SK-N-SH (cell line): ENCODE measurements around the gene PCBP3. TPM values are rescaled to one million over a fixed set of nuclear protein-coding genes. Genes with fewer than 3 reads are reported as not detected.

Source experiments
- CTCF ChIA-PET: fragments of 300-600, 350-600 bp; formaldehyde crosslinking; extraction: SDS; loops from one replicate; lab custom pipeline; 2021; lab: Yijun Ruan, JAX
- POLR2A ChIA-PET: fragments of 350-600 bp; sonication (Branson Sonifier 250); formaldehyde crosslinking; extraction: SDS; loops from one replicate; lab custom pipeline; 2020; ENCODE audit warnings: antibody characterized with exemption, inconsistent platforms; lab: Yijun Ruan, JAX
- DNase-seq: peaks from one replicate; pipeline ENCODE4 v3.0.0; 2012
- H2AFZ ChIP-seq: fragments of 200-600 bp; sonication (generic); 2 replicates; pipeline ENCODE4 v1.8.1; 2016; ENCODE audit warnings: antibody characterized with exemption, mild to moderate bottlenecking, low read depth
- H3F3A ChIP-seq: fragments of 200-600 bp; sonication (generic); replicated peaks from 2 replicates; pipeline ENCODE3; 2016; ENCODE audit warnings: antibody characterized with exemption, mild to moderate bottlenecking; ENCODE audit not compliant: insufficient read depth
- H3K27ac ChIP-seq, 2 experiments: fragments of 200-500 bp in 1 of 2; fragments of 200-600 bp in 1 of 2; sonication (Bioruptor generic) in 1 of 2; sonication (generic), shearing (Covaris generic) in 1 of 2; 2 replicates each; pipeline versions ENCODE4 v1.5.1 to v1.6.1; 2014 to 2016; ENCODE audit warnings: low read depth in 2 of 2, inconsistent platforms in 1 of 2, low read length in 1 of 2, mild to moderate bottlenecking in 1 of 2, mixed read lengths in 1 of 2
- H3K27me3 ChIP-seq: fragments of 200-600 bp; sonication (generic), shearing (Covaris generic); 2 replicates; pipeline ENCODE4 v1.6.1; 2016; ENCODE audit warnings: mixed run types; ENCODE audit not compliant: insufficient read depth
- H3K36me3 ChIP-seq, 2 experiments: fragments of 200-500 bp in 1 of 2; fragments of 200-600 bp in 1 of 2; sonication (Bioruptor generic) in 1 of 2; sonication (generic) in 1 of 2; replicated peaks in 1 of 2; 2 replicates each; pipeline versions ENCODE3 to v1.5.1; 2014 to 2016; ENCODE audit warnings: low read length in 1 of 2, mild to moderate bottlenecking in 1 of 2; ENCODE audit not compliant: insufficient read depth in 2 of 2, control insufficient read depth in 1 of 2
- H3K4me1 ChIP-seq, 2 experiments: fragments of 200-500 bp in 1 of 2; fragments of 200-600 bp in 1 of 2; sonication (Bioruptor generic) in 1 of 2; sonication (generic), shearing (Covaris generic) in 1 of 2; 2 replicates each; pipeline versions ENCODE4 v1.5.1 to v1.6.1; 2014 to 2016; ENCODE audit warnings: low read depth in 1 of 2, low read length in 1 of 2, mixed run types in 1 of 2; ENCODE audit not compliant: insufficient read depth in 2 of 2, control insufficient read depth in 1 of 2
- H3K4me2 ChIP-seq: fragments of 200-600 bp; sonication (generic), shearing (Covaris generic); 2 replicates; pipeline ENCODE4 v1.6.1; 2017; ENCODE audit warnings: mixed run types
- H3K4me3 ChIP-seq, 2 experiments: fragments of 200-500 bp in 1 of 2; fragments of 200-600 bp in 1 of 2; sonication (Bioruptor generic) in 1 of 2; sonication (generic), shearing (Covaris generic) in 1 of 2; 2 replicates each; pipeline versions ENCODE4 v1.5.1 to v1.8.1; 2014 to 2016; ENCODE audit warnings: low read depth in 2 of 2, inconsistent platforms in 1 of 2, low read length in 1 of 2, mild to moderate bottlenecking in 1 of 2, mixed read lengths in 1 of 2, moderate library complexity in 1 of 2
- H3K79me2 ChIP-seq: fragments of 200-600 bp; sonication (generic); 2 replicates; pipeline ENCODE4 v1.8.1; 2017; ENCODE audit warnings: mild to moderate bottlenecking; ENCODE audit not compliant: insufficient read depth
- H3K9ac ChIP-seq: fragments of 200-600 bp; sonication (generic); 2 replicates; pipeline ENCODE4 v1.6.1; 2017; ENCODE audit warnings: mixed run types
- H3K9me2 ChIP-seq: fragments of 200-600 bp; sonication (generic); 2 replicates; pipeline ENCODE4 v1.6.1; 2017; ENCODE audit warnings: mixed run types
- H3K9me3 ChIP-seq: fragments of 200-600 bp; sonication (generic); 2 replicates; pipeline ENCODE4 v1.6.1; 2017; ENCODE audit warnings: mixed run types, mild to moderate bottlenecking, moderate library complexity
- H4K20me1 ChIP-seq: fragments of 200-600 bp; sonication (generic); 2 replicates; pipeline ENCODE4 v1.6.1; 2017; ENCODE audit warnings: mild to moderate bottlenecking, mixed run types; ENCODE audit not compliant: insufficient read depth
- CHD2 ChIP-seq: fragments of 150-350 bp; IDR thresholded peaks from 2 replicates; pipeline ENCODE4 v1.6.1; 2018; ENCODE audit warnings: low read length; ENCODE audit not compliant: partially characterized antibody
- FOXM1 ChIP-seq: IDR thresholded peaks from 2 replicates; pipeline ENCODE4 v1.4.0; 2012; ENCODE audit warnings: low read depth, mild to moderate bottlenecking
- GABPA ChIP-seq: IDR thresholded peaks from 2 replicates; pipeline ENCODE4 v1.4.0; 2012; ENCODE audit warnings: low read depth, mild to moderate bottlenecking
- GATA2 ChIP-seq: sonication (generic); formaldehyde crosslinking; IDR thresholded peaks from 2 replicates; pipeline ENCODE4 v1.5.0; 2020; ENCODE audit warnings: mild to moderate bottlenecking, missing genetic modification reagents
- IRF3 ChIP-seq: fragments of 150-350 bp; IDR thresholded peaks from 2 replicates; pipeline ENCODE4 v1.6.1; 2016; ENCODE audit warnings: mild to moderate bottlenecking, low read depth, low read length
- MXI1 ChIP-seq: IDR thresholded peaks from 2 replicates; pipeline ENCODE4 v1.6.1; 2012; ENCODE audit warnings: mild to moderate bottlenecking, low read depth, low read length, improper control_type of control experiment
- NFIC ChIP-seq: IDR thresholded peaks from 2 replicates; pipeline ENCODE4 v1.4.0; 2012; ENCODE audit warnings: borderline replicate concordance
- POLR2AphosphoS5 ChIP-seq: IDR thresholded peaks from 2 replicates; pipeline ENCODE4 v1.6.1; 2012; ENCODE audit warnings: low read depth, low read length
- RAD21 ChIP-seq: IDR thresholded peaks from 2 replicates; pipeline ENCODE4 v1.6.1; 2012; ENCODE audit warnings: mild to moderate bottlenecking, low read length
- RXRA ChIP-seq: IDR thresholded peaks from 2 replicates; pipeline ENCODE4 v1.4.0; 2012; ENCODE audit warnings: low read depth, mild to moderate bottlenecking, borderline replicate concordance
- SMC3 ChIP-seq: IDR thresholded peaks from 2 replicates; pipeline ENCODE4 v1.6.1; 2012; ENCODE audit warnings: low read depth, low read length, improper control_type of control experiment
- TCF12 ChIP-seq: IDR thresholded peaks from 2 replicates; pipeline ENCODE4 v1.4.0; 2012
- YY1 ChIP-seq: IDR thresholded peaks from 2 replicates; pipeline ENCODE4 v1.4.0; 2012; ENCODE audit warnings: low read depth, mild to moderate bottlenecking
- WGBS: methylation state at CpG from one replicate; pipeline ENCODE4 v1.1.6; 2017; ENCODE audit warnings: low lambda C conversion rate; 5-methylcytosine and 5-hydroxymethylcytosine counted together
- polyA plus RNA-seq, 3 experiments: library from polyadenylated mRNA; depleted of rRNA; stranded (reverse); fragments of >200 nt; gene quantifications; 2 replicates each; pipeline ENCODE4 v1.2.3, GENCODE V29; 2012
- TF ChIP-seq, protein P1 (sequence below): IDR thresholded peaks from 2 replicates; pipeline ENCODE4 v1.4.0; 2012; ENCODE audit warnings: low read depth, borderline replicate concordance
- TF ChIP-seq, protein P2 (sequence below): fragments of 150-350 bp; IDR thresholded peaks from 2 replicates; pipeline ENCODE4 v1.6.1; 2017; ENCODE audit warnings: antibody characterized with exemption, low read length, low read depth, borderline replicate concordance
- TF ChIP-seq, protein P3 (sequence below): IDR thresholded peaks from 2 replicates; pipeline ENCODE4 v1.6.1; 2012; ENCODE audit warnings: mild to moderate bottlenecking, low read depth, low read length, moderate library complexity
- TF ChIP-seq, protein P4 (sequence below): fragments of 200-600 bp; sonication (generic); IDR thresholded peaks from 2 replicates; pipeline ENCODE4 v1.6.1; 2017; ENCODE audit warnings: antibody characterized with exemption, mild to moderate bottlenecking, moderate library complexity

PCBP3 gene
- polyA plus RNA-seq, 1 of the 3 experiments (the other 2 are of a cell fraction) = 9.5 TPM

DNA sequence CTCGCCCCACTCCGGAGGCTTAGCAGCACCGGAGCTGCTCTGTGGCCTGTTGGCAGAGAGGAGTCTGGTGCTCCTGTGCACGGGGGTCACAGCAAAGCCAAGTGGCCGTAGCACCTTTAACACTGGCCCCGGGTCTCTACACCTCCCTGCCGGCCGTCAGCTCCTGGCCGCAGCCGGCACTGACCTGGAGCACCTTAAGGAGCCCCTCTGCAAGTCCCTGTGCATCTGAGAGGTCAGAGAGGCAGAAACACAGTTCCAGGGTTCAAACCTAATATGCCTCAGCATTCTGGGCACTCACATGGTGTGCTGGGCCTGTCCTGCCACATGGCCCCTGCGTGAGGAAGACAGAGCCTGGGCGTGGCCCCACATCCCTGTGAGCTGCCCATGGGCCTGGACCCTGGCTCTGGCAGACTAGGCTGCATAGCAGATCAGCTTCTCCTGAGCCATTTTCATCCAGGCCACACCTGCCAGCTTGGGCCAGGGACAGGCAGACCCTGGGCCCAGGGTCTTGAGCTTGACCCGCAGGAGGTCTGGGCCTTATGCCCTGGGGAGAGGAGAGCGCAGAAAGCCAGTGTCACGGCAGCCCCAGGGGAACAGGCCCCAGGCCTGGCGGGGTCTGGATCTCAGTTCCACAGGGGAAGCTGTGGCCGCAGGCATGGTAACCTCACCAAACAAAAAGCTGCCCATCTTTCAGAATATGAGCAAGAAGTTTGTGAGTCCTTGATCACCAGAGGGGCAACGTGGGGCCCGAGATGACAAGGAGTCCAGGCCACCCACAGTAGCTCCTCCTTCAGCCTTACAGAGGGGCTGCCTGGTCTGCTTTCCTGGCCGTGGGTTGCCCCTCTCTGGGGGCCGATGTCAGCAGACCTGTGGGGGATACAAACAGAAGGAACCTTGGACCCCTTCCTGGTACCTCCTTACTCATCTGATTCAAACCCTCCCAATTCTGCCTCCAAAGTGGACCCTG is 192.1 kb downstream of the PCBP3 start:
- Histone ChIP-seq H3K9me3 (no peaks in the 10 kb centered on the region; the same call in 1 of the 2 replicates), H3K27ac (peak overlapping the region in 1 of 2 experiments; percentile 67; a peak in 1 of 4 replicates), H3F3A (no peaks in the 10 kb centered on the region), H3K36me3 (no peaks in the 10 kb centered on the region), H3K27me3 (no peaks in the 10 kb centered on the region), H3K4me3 (no peak overlapping the region), H2AFZ (no peak overlapping the region), H3K79me2 (no peaks in the 10 kb centered on the region), H3K4me2 (no peak overlapping the region), H3K4me1 (peaks cover 0 to 47% of the 10 kb centered on the region in 2 experiments; a peak in 1 of 4 replicates), H3K9ac (no peak overlapping the region), H3K9me2 (no peaks in the 10 kb centered on the region), H4K20me1 (no peaks in the 10 kb centered on the region)
- TF ChIP-seq MXI1 (peak; percentile 38; the same call in 1 of the 2 replicates), RXRA (no peak)
- CTCF ChIA-PET = interaction anchor here (1.3 to 2.2 kb wide), 3 partner anchors 14 to 280 kb away, joined by 5 to 7 read pairs (median 6); no protein-coding TSS in a partner anchor
- peak; percentile 59 for DNase-seq
- POLR2A ChIA-PET = interaction anchor here (1.3 kb wide), 1 partner anchor 58 kb away, joined by 5 read pairs; no protein-coding TSS in a partner anchor
- WGBS = 94% methylated on average over 5 of the region's 21 CpGs

GRCh38 chr21:45836268-45836655 is 192.7 kb downstream of the PCBP3 start:
- Histone ChIP-seq H3K4me3 (no peak overlapping the region), H3K9me2 (no peaks in the 10 kb centered on the region), H4K20me1 (no peaks in the 10 kb centered on the region), H3F3A (no peaks in the 10 kb centered on the region), H3K4me1 (peaks cover 0 to 44% of the 10 kb centered on the region in 2 experiments; a peak in 1 of 4 replicates), H2AFZ (no peak overlapping the region), H3K36me3 (peaks cover 0 to 4% of the 10 kb centered on the region in 2 experiments), H3K4me2 (no peak overlapping the region), H3K27me3 (no peaks in the 10 kb centered on the region), H3K9ac (no peak overlapping the region), H3K9me3 (peaks cover 6% of the 10 kb centered on the region; the same call in 1 of the 2 replicates), H3K27ac (peak overlapping the region in 1 of 2 experiments; percentile 67; a peak in 1 of 4 replicates), H3K79me2 (no peaks in the 10 kb centered on the region)
- DNase-seq = peak; percentile 63
- CTCF ChIA-PET = interaction anchor here (1.3 to 2.2 kb wide), 3 partner anchors 15 to 280 kb away, joined by 5 to 7 read pairs (median 6); no protein-coding TSS in a partner anchor
- POLR2A ChIA-PET = no interaction called here
- whole genome bisulfite sequencing = 92% methylated on average over 9 of the region's 13 CpGs
- TF ChIP-seq YY1 = no peak
- TF ChIP-seq, protein P1, sequence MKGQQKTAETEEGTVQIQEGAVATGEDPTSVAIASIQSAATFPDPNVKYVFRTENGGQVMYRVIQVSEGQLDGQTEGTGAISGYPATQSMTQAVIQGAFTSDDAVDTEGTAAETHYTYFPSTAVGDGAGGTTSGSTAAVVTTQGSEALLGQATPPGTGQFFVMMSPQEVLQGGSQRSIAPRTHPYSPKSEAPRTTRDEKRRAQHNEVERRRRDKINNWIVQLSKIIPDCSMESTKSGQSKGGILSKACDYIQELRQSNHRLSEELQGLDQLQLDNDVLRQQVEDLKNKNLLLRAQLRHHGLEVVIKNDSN = no peak
- TF ChIP-seq, protein P2, sequence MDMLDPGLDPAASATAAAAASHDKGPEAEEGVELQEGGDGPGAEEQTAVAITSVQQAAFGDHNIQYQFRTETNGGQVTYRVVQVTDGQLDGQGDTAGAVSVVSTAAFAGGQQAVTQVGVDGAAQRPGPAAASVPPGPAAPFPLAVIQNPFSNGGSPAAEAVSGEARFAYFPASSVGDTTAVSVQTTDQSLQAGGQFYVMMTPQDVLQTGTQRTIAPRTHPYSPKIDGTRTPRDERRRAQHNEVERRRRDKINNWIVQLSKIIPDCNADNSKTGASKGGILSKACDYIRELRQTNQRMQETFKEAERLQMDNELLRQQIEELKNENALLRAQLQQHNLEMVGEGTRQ = no peak
- TF ChIP-seq POLR2AphosphoS5 = no peak
- no peak for TF ChIP-seq GATA2 (CRISPR knock-in tag)
- no peak for TF ChIP-seq IRF3
- no peak for TF ChIP-seq TCF12
- TF ChIP-seq MXI1 = no peak
- TF ChIP-seq CHD2 = no peak
- TF ChIP-seq RAD21 = no peak
- TF ChIP-seq, protein P3, sequence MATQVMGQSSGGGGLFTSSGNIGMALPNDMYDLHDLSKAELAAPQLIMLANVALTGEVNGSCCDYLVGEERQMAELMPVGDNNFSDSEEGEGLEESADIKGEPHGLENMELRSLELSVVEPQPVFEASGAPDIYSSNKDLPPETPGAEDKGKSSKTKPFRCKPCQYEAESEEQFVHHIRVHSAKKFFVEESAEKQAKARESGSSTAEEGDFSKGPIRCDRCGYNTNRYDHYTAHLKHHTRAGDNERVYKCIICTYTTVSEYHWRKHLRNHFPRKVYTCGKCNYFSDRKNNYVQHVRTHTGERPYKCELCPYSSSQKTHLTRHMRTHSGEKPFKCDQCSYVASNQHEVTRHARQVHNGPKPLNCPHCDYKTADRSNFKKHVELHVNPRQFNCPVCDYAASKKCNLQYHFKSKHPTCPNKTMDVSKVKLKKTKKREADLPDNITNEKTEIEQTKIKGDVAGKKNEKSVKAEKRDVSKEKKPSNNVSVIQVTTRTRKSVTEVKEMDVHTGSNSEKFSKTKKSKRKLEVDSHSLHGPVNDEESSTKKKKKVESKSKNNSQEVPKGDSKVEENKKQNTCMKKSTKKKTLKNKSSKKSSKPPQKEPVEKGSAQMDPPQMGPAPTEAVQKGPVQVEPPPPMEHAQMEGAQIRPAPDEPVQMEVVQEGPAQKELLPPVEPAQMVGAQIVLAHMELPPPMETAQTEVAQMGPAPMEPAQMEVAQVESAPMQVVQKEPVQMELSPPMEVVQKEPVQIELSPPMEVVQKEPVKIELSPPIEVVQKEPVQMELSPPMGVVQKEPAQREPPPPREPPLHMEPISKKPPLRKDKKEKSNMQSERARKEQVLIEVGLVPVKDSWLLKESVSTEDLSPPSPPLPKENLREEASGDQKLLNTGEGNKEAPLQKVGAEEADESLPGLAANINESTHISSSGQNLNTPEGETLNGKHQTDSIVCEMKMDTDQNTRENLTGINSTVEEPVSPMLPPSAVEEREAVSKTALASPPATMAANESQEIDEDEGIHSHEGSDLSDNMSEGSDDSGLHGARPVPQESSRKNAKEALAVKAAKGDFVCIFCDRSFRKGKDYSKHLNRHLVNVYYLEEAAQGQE = no peak
- TF ChIP-seq NFIC = no peak
- no peak for TF ChIP-seq FOXM1
- no peak for TF ChIP-seq GABPA
- no peak for TF ChIP-seq SMC3
- TF ChIP-seq, protein P4, sequence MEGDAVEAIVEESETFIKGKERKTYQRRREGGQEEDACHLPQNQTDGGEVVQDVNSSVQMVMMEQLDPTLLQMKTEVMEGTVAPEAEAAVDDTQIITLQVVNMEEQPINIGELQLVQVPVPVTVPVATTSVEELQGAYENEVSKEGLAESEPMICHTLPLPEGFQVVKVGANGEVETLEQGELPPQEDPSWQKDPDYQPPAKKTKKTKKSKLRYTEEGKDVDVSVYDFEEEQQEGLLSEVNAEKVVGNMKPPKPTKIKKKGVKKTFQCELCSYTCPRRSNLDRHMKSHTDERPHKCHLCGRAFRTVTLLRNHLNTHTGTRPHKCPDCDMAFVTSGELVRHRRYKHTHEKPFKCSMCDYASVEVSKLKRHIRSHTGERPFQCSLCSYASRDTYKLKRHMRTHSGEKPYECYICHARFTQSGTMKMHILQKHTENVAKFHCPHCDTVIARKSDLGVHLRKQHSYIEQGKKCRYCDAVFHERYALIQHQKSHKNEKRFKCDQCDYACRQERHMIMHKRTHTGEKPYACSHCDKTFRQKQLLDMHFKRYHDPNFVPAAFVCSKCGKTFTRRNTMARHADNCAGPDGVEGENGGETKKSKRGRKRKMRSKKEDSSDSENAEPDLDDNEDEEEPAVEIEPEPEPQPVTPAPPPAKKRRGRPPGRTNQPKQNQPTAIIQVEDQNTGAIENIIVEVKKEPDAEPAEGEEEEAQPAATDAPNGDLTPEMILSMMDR = no peak
